GM18508 (cell line): Measurements from ENCODE around the gene TMEM87A.
"Not testable (repeated sequence)": the region's sequence is repeated elsewhere in the genome, so short reads cannot be mapped to it uniquely, and the experiment has no call there.

Source experiments
- ATAC-seq: cut with Tn5 transposase; IDR thresholded peaks from one replicate; pipeline ENCODE4 v1.9.1; 2021; ENCODE audit warnings: moderate number of reproducible peaks; ENCODE audit not compliant: insufficient read depth, unreplicated experiment

Gene TMEM87A, protein sequence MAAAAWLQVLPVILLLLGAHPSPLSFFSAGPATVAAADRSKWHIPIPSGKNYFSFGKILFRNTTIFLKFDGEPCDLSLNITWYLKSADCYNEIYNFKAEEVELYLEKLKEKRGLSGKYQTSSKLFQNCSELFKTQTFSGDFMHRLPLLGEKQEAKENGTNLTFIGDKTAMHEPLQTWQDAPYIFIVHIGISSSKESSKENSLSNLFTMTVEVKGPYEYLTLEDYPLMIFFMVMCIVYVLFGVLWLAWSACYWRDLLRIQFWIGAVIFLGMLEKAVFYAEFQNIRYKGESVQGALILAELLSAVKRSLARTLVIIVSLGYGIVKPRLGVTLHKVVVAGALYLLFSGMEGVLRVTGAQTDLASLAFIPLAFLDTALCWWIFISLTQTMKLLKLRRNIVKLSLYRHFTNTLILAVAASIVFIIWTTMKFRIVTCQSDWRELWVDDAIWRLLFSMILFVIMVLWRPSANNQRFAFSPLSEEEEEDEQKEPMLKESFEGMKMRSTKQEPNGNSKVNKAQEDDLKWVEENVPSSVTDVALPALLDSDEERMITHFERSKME

DNA sequence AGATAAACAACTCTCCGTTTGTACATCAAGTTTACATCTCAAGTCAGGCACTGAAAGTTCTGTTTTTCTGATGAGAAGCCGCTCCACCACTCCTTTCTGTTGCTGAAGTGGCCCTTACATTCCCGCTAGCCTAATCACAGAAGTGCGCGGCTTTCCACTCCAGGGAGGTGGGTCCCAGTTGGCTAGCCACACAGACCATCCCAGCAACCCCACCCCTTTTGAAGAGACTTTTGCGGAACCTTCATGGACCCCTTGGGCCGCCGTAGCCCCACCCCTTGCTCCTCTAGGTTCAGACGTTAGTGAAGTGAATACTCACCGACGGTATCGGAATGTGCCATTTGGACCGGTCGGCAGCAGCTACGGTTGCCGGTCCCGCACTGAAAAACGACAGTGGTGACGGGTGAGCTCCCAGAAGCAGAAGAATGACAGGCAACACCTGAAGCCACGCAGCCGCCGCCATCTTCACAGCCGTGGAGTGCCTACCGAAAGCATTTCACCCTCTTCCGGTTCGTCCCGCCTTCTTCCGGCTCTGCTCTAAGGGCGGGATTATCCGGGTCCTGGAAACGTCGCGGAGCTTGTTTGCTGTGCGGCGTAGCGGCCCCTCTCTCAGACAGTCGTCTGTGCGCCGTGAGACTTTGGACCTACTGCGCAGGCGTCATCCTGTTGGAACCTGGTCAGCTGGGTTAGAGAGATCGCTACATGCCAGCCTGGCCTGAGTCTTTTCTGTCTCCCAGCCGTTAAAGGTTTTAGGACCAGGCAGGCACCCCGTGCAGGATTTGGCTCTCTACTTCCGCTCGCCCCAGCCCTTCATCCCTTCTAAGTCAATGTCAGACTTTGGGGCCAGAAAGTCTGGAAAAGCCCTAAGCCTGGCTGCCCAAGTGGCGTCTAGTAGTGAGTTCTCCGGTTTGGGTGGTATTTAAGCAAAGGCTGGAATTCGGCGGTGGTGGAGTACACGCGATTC, at the start of gene TMEM87A, which contains the start of gene GANC:
Gene TMEM87A (minus strand): TSS at position 495 of the 961 bp plus-strand sequence. CDS start 35 bp downstream, at position 460.
Gene GANC (plus strand): TSS at position 263 of the 961 bp plus-strand sequence. CDS start 1,281 bp downstream, outside the sequence.
- peak; percentile 60 for ATAC-seq

DNA sequence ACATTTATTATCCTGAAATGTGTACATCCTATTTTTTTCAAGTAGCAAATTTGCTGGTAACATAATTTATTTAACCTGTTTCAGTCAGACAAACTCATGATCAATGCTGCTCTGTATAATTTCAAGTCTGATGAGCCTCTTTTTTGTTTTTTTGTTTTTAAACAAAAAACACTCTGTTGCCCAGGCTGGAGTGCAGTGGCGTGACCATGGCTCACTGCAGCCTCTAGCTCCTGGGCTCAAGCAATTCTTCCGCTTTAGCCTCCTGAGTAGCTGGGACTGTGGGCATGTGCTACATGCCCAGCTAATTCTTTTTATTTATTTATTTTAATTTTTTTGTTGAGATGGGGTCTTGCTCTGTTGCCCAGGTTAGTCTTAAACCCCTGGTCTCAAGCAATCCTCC, 46.0 kb upstream of the TMEM87A start:
- ATAC-seq, result no peak

DNA sequence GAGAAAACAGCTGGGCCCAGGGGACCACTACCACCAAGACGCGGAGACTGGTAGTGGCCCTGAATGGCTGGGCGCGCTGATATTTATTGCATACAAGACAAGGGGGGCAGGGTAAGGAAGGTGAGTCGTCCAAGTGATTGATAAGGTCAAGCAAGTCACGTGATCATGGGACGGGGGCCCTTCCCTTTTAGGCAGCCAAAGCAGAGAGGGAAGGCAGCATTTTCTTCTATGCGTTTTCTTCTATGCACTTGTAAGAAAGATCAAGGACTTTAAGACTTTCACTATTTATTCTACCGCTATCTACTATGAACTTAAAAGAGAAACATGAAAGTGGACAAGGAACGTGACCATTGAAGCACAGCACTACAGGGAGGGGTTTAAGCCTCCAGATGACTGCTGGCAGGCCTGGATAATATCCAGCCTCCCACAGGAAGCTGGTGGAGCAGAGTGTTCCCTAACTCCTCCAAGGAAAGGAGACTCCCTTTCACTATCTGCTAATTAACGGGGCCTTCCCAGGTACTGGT, 43.1 kb upstream of the TMEM87A start:
- not testable (repeated sequence) for ATAC-seq

DNA sequence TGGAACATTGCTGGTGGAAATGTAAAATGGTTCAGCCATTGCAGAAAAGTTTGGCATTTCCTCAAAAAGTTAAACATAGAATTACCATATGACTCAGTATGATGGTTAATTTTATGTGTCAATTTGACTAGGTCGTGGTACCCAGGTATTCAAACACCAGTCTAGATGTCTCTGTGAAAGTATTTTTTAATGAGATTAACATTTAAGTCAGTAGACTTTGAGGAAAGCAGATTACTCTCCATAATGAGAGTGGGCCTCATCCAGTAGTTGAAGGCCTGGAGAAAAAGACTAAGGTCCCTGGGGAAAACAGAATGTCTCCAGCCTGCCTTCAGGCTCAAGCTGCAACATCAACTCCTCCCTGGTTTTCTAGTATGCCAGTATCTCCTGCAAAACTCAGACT, 42.3 kb upstream of the TMEM87A start:
- no peak for ATAC-seq

DNA sequence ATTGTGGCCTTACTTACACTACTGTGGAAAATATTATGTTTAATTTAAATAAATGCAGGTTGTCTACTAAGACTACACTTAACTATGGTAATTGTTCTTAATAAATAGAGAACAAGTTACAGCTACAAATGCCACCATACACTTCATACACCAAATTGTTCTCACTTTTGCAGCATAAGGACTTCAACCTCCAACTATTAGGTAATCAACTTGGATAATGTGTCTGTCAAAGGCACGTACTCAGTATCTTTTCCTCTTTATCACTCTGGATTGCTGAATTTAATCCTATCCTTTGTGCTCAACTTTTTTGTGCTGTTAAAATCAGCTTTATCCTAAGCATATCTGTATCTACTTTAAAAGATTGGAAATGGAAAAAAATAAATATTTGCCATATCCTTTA, 41.6 kb upstream of the TMEM87A start:
- no peak for ATAC-seq

DNA sequence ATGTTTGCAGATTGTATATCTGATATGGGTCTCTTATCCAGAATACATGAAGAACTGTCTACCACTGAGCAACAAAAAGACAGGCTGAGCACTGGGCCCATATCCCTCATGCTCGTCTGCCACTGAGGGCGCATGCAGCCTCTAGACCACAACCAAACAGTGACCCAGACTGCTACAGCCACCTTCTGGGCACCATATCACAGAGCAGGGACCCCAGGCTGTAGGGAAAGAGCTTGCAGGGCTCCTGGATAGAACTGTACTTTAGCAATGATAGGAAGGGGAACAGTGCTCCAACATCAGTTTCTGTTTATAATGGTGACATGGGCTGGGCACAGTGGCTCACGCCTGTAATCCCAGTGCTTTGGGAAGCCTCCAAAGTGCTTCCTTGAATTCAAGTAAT, 40.2 kb upstream of the TMEM87A start:
- ATAC-seq, result no peak

DNA sequence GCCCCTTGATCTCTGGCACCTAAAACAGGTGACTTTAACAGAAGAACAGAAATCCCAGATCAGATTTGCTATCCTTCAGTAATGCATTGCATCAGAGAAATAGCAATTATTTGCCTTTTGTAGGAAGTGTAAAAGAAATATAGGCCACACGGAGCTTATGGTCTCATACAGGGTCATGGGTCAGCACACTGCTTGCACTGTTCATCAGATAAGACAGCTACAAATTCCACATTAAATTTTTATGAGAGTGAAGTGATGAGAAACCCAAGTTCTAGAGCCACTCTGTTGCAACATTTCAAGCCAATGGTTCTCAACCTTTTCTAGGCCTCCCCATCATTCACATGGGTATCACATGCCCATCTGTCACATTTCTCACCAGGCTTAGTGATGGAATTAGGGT, 33.4 kb upstream of the TMEM87A start:
- ATAC-seq, result no peak

DNA sequence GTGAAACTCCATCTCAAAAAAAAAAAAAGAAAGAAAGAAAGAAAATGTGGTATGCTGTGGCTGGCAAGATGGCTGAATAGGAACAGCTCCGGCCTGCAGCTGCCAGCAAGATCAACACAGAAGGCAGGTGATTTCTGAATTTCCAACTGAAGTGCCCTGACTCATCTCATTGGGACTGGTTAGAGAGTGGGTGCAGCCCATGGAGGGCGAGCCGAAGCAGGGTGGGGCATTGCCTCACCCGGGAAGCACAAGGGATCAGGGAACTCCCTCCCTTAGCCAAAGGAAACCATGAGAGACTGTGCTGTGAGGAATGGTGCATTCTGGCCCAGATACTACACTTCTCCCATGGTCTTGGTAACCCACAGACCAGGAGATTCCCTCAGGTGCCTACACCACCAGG, 27.8 kb upstream of the TMEM87A start:
- not testable (repeated sequence) for ATAC-seq

DNA sequence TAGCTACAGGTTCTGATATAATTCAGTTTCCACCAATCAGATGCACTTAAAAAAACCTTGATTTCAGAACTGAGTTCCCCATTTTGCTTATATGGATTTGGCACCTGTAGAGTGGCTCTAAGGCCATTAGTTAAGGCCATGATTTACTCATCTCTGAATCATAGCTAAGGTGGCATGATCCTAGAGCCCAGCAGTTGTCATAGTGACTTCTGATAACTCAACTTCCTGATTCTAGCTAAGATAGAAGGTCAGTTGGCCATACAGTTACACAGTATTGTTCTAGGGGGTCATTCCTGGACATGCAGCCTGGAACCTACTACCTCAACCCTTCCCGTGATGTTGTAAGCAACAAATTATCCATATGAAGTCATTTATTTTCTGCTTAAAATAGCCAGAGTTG, 15.9 kb upstream of the TMEM87A start:
- ATAC-seq, result no peak

DNA sequence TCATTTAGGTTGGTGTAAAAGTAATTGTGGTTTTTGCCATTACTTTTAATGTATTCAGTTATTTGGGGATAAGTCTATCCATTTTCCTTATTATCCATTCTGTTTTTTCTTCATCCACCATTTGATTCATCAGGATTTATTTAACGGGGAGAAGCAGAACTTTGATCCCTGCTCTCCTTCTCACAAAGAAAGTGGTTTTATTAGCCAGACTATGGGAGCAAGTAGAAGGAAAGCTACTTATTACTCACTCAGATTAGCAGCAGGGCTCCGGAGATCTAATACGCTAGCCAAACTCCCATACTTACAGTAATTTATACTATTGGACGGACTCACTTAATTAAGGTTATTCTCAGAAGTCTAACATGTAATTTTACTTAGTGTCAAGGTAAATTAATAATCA, 14.7 kb upstream of the TMEM87A start:
- no peak for ATAC-seq

DNA sequence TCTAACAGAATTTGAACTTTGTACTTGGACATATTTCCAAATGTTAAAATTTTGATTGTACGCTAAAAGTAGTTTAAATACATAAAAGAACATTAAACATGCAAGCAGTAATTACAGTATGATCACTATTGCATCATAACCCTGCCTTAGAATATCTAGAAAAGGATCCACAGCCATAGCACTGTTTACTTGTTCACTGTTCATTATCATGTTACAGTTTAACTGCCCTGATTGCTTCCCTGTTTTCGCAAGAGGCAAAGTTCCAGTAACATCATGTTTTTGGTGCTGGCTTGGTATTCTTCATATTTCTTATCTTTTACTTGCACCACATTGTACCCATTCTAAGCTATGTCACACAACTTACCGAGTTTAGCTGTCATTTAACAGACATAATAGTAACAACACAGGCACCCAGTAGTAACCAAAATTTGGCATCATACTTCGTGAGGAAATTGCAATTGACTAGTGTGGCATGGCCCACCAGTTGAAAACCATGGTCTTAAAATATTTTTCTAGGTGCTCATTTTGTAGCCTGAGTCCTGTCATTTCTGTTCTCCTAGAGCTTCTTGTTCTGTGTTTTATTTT, 13.3 kb upstream of the TMEM87A start:
- no peak for ATAC-seq

DNA sequence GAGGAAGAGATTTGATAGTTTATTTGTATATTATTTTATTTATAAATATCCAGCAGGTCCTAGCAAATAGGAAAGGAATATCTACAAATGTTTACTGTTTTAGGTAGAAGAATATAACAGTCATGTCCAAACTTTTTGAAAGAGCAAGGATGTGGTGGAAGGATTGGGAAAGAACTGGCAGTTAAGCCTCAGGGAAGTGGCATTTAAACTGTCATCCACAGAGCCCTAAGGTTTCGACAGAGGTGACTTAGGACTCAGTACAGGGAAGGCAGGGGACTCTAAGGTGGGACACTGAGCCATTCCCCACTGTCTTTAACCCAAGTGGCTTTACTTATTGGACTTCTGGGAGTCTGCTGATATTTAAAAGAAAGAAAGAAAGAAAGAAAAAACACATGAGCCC, 11.8 kb upstream of the TMEM87A start:
- ATAC-seq, result no peak

DNA sequence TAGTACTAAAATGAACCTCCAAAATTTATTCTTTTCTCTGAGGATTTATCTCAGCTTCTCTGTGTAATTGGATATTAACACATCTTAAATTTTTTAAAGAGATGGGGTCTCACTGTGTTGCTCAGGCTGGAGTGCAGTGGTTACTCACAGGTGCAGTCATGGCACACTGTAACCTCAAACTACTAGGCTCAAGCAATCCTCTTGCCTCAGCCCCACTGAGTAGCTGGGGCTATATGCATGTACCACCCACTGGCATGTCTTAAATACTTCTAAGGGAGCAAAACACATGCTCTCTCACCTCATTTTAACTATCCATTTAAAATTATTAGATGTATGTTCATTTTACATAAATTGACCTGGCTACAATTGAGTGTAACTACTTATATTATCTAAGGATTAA, 11.3 kb upstream of the TMEM87A start:
- no peak for ATAC-seq

DNA sequence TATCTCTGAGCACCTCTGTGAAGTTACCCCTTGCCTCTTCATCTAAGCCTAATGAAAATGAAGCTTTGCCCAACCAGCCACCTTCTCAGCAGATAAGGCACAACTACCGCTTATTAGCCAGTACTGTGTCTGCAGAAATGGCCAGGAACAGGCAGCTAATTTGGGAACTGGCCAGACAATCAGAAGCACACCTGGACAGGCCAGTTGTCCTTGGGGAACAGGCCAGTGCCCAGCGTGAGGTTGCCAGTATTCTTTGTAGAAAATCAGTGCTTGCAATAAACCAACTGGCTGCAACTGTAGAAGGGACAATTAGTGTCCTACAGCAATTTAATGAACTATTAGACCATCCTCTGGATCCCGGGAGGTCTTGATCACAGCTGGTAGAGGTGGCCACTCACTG, 10.4 kb upstream of the TMEM87A start:
- no peak for ATAC-seq

DNA sequence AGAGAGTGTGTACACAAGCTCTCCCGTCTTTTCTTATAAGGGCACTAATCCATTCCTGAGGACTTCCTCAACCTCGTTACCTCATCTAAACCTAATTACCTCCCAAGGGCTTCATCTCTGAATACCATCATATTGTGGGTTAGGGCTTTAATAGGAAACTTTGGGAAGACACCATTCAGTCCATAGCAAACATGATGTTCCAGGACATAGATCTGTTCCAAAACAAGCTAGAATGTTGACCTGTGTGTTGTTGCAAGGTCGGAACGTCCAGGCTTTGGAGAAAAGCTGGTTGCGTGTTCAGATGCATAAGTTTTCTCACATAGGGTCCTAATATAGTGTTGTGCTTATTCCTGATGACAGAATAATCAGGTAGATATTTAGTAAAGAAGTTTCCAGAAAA, 9.7 kb upstream of the TMEM87A start:
- no peak for ATAC-seq

DNA sequence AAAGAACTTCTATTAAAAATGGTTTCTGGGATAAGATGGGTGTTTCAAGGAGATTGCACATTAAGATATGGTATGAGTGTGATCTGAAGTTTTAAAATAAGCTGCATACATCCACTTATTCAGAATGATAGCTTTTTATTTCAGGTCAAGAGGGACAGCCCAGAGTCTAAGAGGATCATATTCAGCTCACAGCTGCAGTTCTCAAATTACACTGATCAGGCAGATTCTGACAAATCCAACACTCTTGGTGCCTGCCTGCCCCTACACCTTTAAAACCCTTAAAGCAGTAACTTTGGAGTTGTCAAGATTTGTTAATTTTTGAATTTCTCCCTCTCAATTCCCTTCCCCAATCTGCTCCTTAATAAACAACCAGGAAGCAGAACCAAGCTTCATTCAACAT, 9.1 kb upstream of the TMEM87A start:
- no peak for ATAC-seq

DNA sequence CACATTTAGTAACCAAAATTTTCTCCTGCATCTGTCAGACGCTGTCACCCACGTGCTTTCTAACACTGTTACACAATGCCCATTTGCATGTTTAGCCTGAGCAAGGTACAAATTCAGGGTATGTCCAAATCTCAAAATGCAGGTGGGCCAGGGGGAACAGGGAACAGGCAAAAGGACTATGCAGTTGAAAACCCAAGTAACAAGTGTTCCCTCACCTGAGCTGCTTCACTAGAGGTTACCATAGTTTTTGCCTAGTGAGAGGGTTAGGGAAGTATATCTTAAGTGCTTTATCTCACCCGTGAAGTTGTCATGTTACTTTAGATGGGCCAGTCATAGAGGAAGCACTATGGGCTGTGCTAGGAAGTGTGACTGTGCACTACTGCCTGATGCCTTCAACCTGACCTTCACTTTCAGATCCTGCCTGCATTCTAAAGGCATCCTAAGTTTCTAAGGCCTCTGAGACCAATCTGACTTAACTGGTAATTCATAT, 6.0 kb upstream of the TMEM87A start:
- ATAC-seq, result no peak

DNA sequence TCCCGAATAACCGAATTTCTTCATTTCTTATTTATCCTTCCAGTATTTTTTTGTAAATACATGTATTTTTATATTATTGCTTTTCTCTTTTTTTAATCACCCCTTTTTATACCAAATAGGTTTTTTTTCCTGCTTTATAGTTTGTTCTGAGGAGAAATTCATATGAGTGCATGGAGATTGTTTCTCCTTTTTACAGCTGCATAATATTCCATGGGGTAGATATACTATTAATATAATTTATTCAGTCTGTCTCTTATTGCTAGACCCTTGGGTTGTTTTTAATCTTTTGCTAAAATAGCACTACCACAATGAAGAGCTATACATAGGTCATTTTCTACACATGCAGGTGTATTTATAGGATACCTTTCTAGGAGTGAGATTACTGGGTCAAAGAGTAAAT, 3.5 kb upstream of the TMEM87A start:
- ATAC-seq, result no peak

DNA sequence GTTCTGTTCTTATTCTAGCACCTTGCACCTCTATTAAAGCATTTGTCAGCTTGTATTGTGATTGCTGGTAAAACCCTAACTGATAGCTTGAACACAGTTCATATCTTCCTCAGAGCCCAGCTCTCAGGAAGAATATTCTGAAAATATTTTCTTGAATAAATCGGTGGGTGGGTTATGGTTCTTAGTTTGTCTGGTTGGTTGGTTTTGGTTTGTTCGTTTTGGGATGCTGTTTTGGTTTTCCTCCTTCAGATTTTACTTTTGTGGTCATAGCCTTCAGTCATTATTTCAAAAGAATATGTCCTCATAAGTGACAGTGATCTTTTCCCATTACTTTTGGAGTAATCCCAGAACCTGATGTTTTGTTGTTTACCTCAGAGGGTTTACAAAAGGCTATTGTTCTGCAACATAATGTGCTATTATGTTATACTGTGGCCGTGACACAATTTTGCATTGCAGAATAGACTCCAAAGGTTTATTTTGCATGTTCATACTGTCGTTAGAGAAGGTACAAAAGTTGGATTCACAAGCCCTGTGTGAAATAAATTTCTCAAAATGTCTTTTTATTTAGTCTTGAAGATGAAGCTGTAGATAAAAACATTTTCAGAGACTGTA, 2.7 kb upstream of the TMEM87A start:
- ATAC-seq, result no peak

DNA sequence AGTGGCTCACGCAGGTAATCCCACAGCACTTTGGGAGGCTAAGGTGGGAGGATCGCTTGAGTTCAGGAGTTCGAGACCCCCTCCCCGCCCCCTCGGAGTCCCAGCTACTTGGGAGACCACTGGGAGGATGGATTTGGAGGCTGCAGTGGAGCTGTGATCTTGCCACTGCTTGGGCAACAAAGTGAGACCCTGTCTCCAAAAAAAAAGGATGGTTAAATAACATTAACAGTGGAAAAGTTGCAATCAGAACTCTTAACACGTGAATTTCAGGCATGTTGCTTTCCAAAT, 1.4 kb upstream of the TMEM87A start:
- ATAC-seq, result no peak
